HL-60 (cell line): Measurements from ENCODE around the gene ODC1.

Experiments used
- DNase-seq, 2 experiments: peaks; one replicate each; pipeline ENCODE4 v3.0.0-alpha.2; 2010 to 2020; ENCODE audit warnings: low read depth in 1 of 2, low spot score in 1 of 2
- H3K27ac ChIP-seq: fragments of 250-450 bp; sonication (Bioruptor Pico); replicated peaks from 2 replicates; pipeline ENCODE4 v1.5.1; 2020; ENCODE audit warnings: mild to moderate bottlenecking, moderate library complexity
- H3K27me3 ChIP-seq: fragments of 250-450 bp; sonication (Bioruptor Pico); 2 replicates; pipeline ENCODE4 v1.5.1; 2021; ENCODE audit warnings: mild to moderate bottlenecking, moderate library complexity; ENCODE audit not compliant: insufficient read depth, poor library complexity, severe bottlenecking
- H3K4me3 ChIP-seq: replicated peaks from 2 replicates; pipeline ENCODE4 v1.5.1; 2011; ENCODE audit warnings: mild to moderate bottlenecking, control low read depth, low read length; ENCODE audit not compliant: insufficient read depth
- GABPA ChIP-seq: IDR thresholded peaks from 2 replicates; pipeline ENCODE4 v1.6.1; 2012; ENCODE audit warnings: low read depth
- POLR2AphosphoS5 ChIP-seq: IDR thresholded peaks from 2 replicates; pipeline ENCODE4 v1.6.1; 2012; ENCODE audit warnings: low read depth
- SPI1 ChIP-seq: IDR thresholded peaks from 2 replicates; pipeline ENCODE4 v1.6.1; 2012; ENCODE audit warnings: low read depth, mild to moderate bottlenecking, borderline replicate concordance
- TF ChIP-seq, protein P1 (sequence below): IDR thresholded peaks from one replicate; pipeline ENCODE4 v1.5.1; 2011; ENCODE audit warnings: low read length, control low read depth, inconsistent platforms; ENCODE audit not compliant: insufficient read depth
- TF ChIP-seq, protein P2 (sequence below): IDR thresholded peaks from 2 replicates; pipeline ENCODE4 v1.6.1; 2012; ENCODE audit warnings: low read depth; ENCODE audit not compliant: insufficient replicate concordance

The ODC1 gene

DNA sequence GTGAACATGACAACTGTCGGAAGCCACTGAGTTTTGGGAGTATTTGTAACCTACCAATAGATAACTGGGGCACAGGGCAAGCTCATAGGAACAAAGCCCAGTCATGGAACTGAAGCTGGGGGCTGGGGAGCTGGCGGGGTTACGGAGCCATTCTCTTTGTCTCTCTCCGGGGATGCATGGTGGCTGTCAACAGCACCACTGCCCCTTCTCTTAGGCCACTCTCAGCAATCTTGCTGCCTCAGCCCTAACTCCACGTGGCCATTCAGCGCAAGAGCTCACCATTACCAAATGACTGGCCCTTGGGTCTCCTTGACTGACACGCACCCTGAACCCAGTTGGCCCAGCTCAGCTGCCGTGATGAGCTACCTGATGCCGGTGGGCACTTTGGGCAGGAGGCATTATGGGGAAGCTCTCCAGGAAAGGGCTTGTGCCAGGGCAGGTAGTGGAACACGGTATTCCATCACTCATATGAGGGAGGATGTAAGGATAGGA lies 33.6 kb upstream of the ODC1 start:
- no peak for TF ChIP-seq SPI1
- TF ChIP-seq POLR2AphosphoS5 = no peak
- TF ChIP-seq, protein P1, sequence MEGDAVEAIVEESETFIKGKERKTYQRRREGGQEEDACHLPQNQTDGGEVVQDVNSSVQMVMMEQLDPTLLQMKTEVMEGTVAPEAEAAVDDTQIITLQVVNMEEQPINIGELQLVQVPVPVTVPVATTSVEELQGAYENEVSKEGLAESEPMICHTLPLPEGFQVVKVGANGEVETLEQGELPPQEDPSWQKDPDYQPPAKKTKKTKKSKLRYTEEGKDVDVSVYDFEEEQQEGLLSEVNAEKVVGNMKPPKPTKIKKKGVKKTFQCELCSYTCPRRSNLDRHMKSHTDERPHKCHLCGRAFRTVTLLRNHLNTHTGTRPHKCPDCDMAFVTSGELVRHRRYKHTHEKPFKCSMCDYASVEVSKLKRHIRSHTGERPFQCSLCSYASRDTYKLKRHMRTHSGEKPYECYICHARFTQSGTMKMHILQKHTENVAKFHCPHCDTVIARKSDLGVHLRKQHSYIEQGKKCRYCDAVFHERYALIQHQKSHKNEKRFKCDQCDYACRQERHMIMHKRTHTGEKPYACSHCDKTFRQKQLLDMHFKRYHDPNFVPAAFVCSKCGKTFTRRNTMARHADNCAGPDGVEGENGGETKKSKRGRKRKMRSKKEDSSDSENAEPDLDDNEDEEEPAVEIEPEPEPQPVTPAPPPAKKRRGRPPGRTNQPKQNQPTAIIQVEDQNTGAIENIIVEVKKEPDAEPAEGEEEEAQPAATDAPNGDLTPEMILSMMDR = no peak
- TF ChIP-seq, protein P2, sequence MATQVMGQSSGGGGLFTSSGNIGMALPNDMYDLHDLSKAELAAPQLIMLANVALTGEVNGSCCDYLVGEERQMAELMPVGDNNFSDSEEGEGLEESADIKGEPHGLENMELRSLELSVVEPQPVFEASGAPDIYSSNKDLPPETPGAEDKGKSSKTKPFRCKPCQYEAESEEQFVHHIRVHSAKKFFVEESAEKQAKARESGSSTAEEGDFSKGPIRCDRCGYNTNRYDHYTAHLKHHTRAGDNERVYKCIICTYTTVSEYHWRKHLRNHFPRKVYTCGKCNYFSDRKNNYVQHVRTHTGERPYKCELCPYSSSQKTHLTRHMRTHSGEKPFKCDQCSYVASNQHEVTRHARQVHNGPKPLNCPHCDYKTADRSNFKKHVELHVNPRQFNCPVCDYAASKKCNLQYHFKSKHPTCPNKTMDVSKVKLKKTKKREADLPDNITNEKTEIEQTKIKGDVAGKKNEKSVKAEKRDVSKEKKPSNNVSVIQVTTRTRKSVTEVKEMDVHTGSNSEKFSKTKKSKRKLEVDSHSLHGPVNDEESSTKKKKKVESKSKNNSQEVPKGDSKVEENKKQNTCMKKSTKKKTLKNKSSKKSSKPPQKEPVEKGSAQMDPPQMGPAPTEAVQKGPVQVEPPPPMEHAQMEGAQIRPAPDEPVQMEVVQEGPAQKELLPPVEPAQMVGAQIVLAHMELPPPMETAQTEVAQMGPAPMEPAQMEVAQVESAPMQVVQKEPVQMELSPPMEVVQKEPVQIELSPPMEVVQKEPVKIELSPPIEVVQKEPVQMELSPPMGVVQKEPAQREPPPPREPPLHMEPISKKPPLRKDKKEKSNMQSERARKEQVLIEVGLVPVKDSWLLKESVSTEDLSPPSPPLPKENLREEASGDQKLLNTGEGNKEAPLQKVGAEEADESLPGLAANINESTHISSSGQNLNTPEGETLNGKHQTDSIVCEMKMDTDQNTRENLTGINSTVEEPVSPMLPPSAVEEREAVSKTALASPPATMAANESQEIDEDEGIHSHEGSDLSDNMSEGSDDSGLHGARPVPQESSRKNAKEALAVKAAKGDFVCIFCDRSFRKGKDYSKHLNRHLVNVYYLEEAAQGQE = no peak
- TF ChIP-seq GABPA = no peak
- no peak for DNase-seq
- Histone ChIP-seq H3K4me3 (no peak overlapping the region), H3K27ac (no peak overlapping the region), H3K27me3 (peaks cover 7% of the 10 kb centered on the region)

DNA sequence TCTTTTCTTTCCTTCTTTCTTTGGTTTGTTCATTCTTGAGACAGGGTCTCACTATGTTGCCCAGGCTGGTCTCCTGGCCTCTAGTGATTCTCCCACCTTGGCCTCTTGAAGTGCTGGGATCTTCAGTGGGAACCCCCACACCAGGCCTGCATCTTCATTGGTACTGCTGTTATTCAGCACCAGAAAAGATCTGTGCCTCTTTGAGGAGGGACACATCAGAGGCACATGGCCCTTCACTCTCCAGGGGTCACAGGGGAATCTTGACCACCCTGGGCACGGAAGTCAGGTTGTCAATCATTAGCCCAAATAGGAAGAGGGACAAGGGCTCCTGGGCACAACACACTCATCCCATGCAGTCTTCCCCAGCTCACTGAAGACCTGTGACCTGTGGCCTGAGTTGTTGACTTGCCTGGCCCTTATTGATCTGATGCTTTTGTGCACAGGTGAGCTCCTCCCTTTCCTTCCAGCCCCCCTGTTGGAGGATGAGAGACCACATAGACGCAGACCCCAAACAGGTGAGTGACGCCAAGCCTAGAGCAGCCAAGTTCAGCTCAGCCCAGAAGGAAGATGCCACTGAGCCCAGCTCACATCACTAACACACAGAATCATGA lies 33.0 kb upstream of the ODC1 start:
- TF ChIP-seq, protein P2 = no peak
- TF ChIP-seq POLR2AphosphoS5 (no peak), GABPA (no peak), SPI1 (no peak)
- TF ChIP-seq, protein P1 = no peak
- Histone ChIP-seq H3K27ac (no peak overlapping the region), H3K4me3 (no peak overlapping the region), H3K27me3 (peaks cover 7% of the 10 kb centered on the region)
- no peak for DNase-seq

DNA sequence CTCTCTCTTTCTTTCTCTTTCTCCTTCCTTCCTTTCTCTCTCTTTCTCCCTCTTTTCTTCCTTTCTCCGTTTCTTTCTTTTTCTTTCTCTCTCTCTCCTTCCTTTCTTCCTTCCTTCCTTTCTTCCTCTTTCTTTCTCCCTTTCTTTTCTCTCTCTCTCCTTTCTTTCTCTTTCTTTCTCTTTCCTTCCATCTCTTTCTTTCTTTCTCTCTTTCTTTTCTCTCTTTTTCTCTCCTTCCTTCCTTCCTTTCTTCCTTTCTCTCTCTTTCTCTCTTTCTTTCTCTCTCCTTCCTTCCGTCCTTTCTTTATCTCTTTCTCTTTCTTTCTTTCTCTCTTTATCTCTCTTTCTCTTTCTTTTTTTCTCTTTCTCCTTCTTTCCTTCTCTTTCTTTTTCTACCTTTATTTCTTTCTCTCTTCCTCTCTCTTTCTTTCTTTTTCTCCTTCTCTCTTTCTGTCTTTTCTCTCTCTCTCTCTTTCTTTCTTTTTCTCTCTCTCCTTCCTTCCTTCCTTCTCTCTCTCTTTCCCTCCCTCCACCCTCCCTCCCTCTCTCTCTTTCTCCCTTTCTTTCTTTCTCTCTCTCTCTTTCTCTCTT lies 32.3 kb upstream of the ODC1 start:
- TF ChIP-seq, protein P2 = no peak
- TF ChIP-seq, protein P1 = no peak
- TF ChIP-seq GABPA = no peak
- no peak for TF ChIP-seq POLR2AphosphoS5
- TF ChIP-seq SPI1 = no peak
- Histone ChIP-seq H3K27me3 (peaks cover 3% of the 10 kb centered on the region), H3K27ac (no peak overlapping the region), H3K4me3 (no peak overlapping the region)
- no peak for DNase-seq
